Thyroid gland (tissue), 4 donors: ENCODE results near the gene TCF12. TPM values are rescaled to one million over a fixed set of nuclear protein-coding genes. Genes with fewer than 3 reads are reported as not detected.

ENCODE experiments used
- DNase-seq, 2 donors: peaks; one replicate each; pipeline ENCODE4 v3.0.0-alpha.2; 2019
- H3K27ac ChIP-seq, 3 donors: fragments of 200-600 bp; sonication (generic); 1 replicate in 2 of 3; 2 replicates in 1 of 3; pipeline ENCODE4 v1.5.1; 2016 to 2019; ENCODE audit warnings: mild to moderate bottlenecking in 1 of 3, moderate library complexity in 1 of 3
- H3K27me3 ChIP-seq: fragments of 200-600 bp; sonication (generic); one replicate; pipeline ENCODE4 v1.5.1; 2019
- H3K36me3 ChIP-seq, 2 donors: fragments of 200-600 bp; sonication (generic); one replicate each; pipeline ENCODE4 v1.5.1; 2016 to 2019
- H3K4me1 ChIP-seq, 2 donors: fragments of 200-600 bp; sonication (generic); one replicate each; pipeline ENCODE4 v1.5.1; 2017 to 2019
- H3K4me3 ChIP-seq, 3 donors: fragments of 200-600 bp; sonication (generic); replicated peaks in 1 of 3; 1 replicate in 2 of 3; 2 replicates in 1 of 3; pipeline ENCODE4 v1.5.1; 2016; ENCODE audit warnings: mild to moderate bottlenecking in 1 of 3
- H3K9me3 ChIP-seq: fragments of 200-600 bp; sonication (generic); one replicate; pipeline ENCODE4 v1.5.1; 2017
- CTCF ChIP-seq, 6 experiments: fragments of 200-600 bp in 3 of 6; fragments of 450-650 bp in 3 of 6; sonication (generic) in 3 of 6; IDR thresholded peaks; one replicate each; pipeline ENCODE4 v1.5.1; 2016 to 2019; ENCODE audit warnings: antibody characterized with exemption in 6 of 6, mild to moderate bottlenecking in 2 of 6, inconsistent platforms in 1 of 6, moderate library complexity in 1 of 6
- POLR2A ChIP-seq, 2 donors: fragments of 450-650 bp; IDR thresholded peaks; one replicate each; pipeline ENCODE4 v1.6.1; 2017; ENCODE audit warnings: antibody characterized with exemption in 2 of 2, mild to moderate bottlenecking in 2 of 2, moderate library complexity in 1 of 2
- WGBS, 2 donors: methylation state at CpG; one replicate each; pipeline ENCODE4 v1.1.5; 2017; 5-methylcytosine and 5-hydroxymethylcytosine counted together
- intact Hi-C: fragments of 100-400 bp; cut with DNase I; formaldehyde crosslinking; loops from one replicate; pipeline ENCODE4 v1.15.1; 2023
- total RNA-seq, 4 donors: library from RNA; depleted of rRNA; stranded (reverse); fragments of >200 nt; gene quantifications; one replicate each; pipeline ENCODE4 v1.2.3, GENCODE V29; 2016

The TCF12 gene
- total RNA-seq, 4 donors from 2014 or later: 54.8 to 156 (median 108) TPM

- Histone ChIP-seq H3K4me3 (no peak overlapping the region), H3K4me1 (no peaks in the 10 kb centered on the region), H3K27me3 (no peaks in the 10 kb centered on the region), H3K36me3 (no peaks in the 10 kb centered on the region), H3K9me3 (no peaks in the 10 kb centered on the region), H3K27ac (no peak overlapping the region)
- no peak for DNase-seq
- WGBS, 2 donors: 95% methylated on average over 8 of the region's 8 CpGs
- TF ChIP-seq POLR2A (IDR thresholded peaks at IDR 0.05) (no peak), CTCF (IDR thresholded peaks at IDR 0.05) (no peak)
- intact Hi-C loops: no loop called here
These were observed 413.9 kb downstream of the TCF12 start for GRCh38 chr15:57332326-57332725.

- 82 to 87% methylated on average over 4 of the region's 4 CpGs for WGBS, 2 donors
- no peak for DNase-seq
- TF ChIP-seq CTCF (IDR thresholded peaks at IDR 0.05): no peak
- TF ChIP-seq POLR2A (IDR thresholded peaks at IDR 0.05): no peak
- H3K4me1 ChIP-seq: peaks cover 0 to 4% of the 10 kb centered on the region in 2 donors
- H3K27me3 ChIP-seq: no peaks in the 10 kb centered on the region
- no peaks in the 10 kb centered on the region for H3K9me3 ChIP-seq
- H3K36me3 ChIP-seq: no peaks in the 10 kb centered on the region
- intact Hi-C loops: no loop called here
- no peak overlapping the region for H3K27ac ChIP-seq
- H3K4me3 ChIP-seq: no peak overlapping the region
These were observed 415.0 kb downstream of the TCF12 start for GRCh38 chr15:57333487-57333886.

GRCh38 chr15:57334257-57334656 is 415.8 kb downstream of the TCF12 start:
- Histone ChIP-seq H3K27me3 (no peaks in the 10 kb centered on the region), H3K36me3 (no peaks in the 10 kb centered on the region), H3K9me3 (no peaks in the 10 kb centered on the region), H3K4me1 (peaks cover 0 to 6% of the 10 kb centered on the region in 2 donors), H3K27ac (no peak overlapping the region), H3K4me3 (no peak overlapping the region)
- 82 to 85% methylated on average over 9 to 12 of the region's 12 CpGs for WGBS, 2 donors
- intact Hi-C loops: no loop called here
- TF ChIP-seq CTCF (IDR thresholded peaks at IDR 0.05): no peak
- TF ChIP-seq POLR2A (IDR thresholded peaks at IDR 0.05): no peak
- DNase-seq: no peak

- peaks cover 0 to 6% of the 10 kb centered on the region in 2 donors for H3K4me1 ChIP-seq
- intact Hi-C loops: no loop called here
- no peaks in the 10 kb centered on the region for H3K27me3 ChIP-seq
- 84% methylated on average over 6 of the region's 6 CpGs for WGBS, 2 donors
- TF ChIP-seq CTCF (IDR thresholded peaks at IDR 0.05) (no peak), POLR2A (IDR thresholded peaks at IDR 0.05) (no peak)
- DNase-seq: no peak
- H3K9me3 ChIP-seq: no peaks in the 10 kb centered on the region
- H3K4me3 ChIP-seq: no peak overlapping the region
- H3K36me3 ChIP-seq: no peaks in the 10 kb centered on the region
- H3K27ac ChIP-seq: no peak overlapping the region
These were observed 416.9 kb downstream of the TCF12 start for GRCh38 chr15:57335293-57335715.

DNA sequence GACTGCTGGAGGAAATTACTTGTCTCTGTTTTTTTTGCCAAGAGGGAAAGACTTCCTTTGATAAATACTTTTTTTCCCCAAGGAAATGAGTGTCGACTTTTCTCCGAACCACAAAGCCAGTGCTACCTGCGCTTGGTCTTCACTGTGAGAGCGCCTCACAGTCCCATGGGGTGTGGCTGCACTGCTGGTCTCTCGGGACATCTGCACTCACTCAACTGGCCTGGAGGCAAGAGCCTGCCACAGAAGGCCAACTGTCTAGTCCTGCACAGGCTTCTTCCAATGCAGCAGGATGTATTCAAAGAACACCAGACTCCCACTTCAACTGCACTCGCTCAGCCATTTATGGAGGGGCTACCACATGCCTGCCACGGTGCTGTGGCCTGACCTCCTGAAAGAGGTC is 417.3 kb downstream of the TCF12 start:
- WGBS, 2 donors: 68 to 70% methylated on average over 7 of the region's 7 CpGs
- Histone ChIP-seq H3K36me3 (no peaks in the 10 kb centered on the region), H3K27me3 (no peaks in the 10 kb centered on the region), H3K4me1 (peaks cover 0 to 6% of the 10 kb centered on the region in 2 donors), H3K4me3 (no peak overlapping the region), H3K9me3 (no peaks in the 10 kb centered on the region), H3K27ac (no peak overlapping the region)
- TF ChIP-seq POLR2A (IDR thresholded peaks at IDR 0.05) (no peak), CTCF (IDR thresholded peaks at IDR 0.05) (no peak)
- no peak for DNase-seq
- intact Hi-C loops: no loop called here
